ENCODE measurements around the gene N4BP2. TPM values are rescaled to one million over a fixed set of nuclear protein-coding genes. Genes with fewer than 3 reads are reported as not detected.

The N4BP2 gene
- total and polyA plus RNA-seq, 10 donors = 1.3 to 18.7 (median 12.3) TPM

DNA sequence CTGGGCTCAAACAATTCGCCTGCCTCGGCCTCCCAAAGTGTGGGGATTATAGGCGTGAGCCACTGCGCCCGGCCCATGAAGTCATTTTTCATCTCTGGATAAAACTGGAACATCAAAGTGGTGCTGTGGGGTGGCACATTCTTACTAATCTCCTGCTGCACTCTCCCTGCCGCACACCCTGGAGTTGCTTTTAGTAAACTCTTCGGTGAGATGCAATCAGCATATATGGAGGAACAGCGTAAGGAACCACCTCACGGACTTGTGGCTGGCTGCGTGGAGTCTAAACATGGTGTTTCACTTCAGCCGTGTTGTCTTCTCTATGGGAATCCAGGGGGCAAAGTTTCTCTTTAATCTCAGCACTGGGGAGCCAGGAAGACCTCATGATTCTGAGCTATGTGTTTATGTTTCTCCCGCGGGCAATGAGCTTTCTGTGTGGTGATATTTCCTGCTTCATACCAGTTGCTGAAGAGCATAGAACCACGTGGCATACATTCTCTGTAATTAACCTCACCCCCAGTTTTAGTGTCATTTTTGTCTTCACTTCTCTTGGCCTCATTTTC is 138.0 kb downstream of the N4BP2 start:
- Histone ChIP-seq H3K27ac (peak overlapping the region; percentile 75 to 94 (median 86)), H3K9me3 (no peaks in the 10 kb centered on the region), H3K27me3 (replicated peaks in 1 of 7) (no peaks in the 10 kb centered on the region), H3K4me1 (peaks cover 3 to 95% (median 43%) of the 10 kb centered on the region in 6 donors), H3K4me3 (peak overlapping the region in 7 of 8 donors; percentile 15 to 79 (median 46)), H3K36me3 (no peaks in the 10 kb centered on the region)
- DNase-seq = no peak
- WGBS, 5 donors = 44 to 50% (median 47%) methylated on average over 14 of the region's 14 CpGs
- TF ChIP-seq POLR2AphosphoS5 (IDR thresholded peaks at IDR 0.05) (peak in 1 of 3 donors; percentile 91), POLR2A (IDR thresholded peaks at IDR 0.05) (peak in 2 of 3 donors; percentile 11 to 52)
- TF ChIP-seq, protein P1, sequence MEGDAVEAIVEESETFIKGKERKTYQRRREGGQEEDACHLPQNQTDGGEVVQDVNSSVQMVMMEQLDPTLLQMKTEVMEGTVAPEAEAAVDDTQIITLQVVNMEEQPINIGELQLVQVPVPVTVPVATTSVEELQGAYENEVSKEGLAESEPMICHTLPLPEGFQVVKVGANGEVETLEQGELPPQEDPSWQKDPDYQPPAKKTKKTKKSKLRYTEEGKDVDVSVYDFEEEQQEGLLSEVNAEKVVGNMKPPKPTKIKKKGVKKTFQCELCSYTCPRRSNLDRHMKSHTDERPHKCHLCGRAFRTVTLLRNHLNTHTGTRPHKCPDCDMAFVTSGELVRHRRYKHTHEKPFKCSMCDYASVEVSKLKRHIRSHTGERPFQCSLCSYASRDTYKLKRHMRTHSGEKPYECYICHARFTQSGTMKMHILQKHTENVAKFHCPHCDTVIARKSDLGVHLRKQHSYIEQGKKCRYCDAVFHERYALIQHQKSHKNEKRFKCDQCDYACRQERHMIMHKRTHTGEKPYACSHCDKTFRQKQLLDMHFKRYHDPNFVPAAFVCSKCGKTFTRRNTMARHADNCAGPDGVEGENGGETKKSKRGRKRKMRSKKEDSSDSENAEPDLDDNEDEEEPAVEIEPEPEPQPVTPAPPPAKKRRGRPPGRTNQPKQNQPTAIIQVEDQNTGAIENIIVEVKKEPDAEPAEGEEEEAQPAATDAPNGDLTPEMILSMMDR (IDR thresholded peaks at IDR 0.05 in 8 of 11, conservative IDR thresholded peaks at IDR 0.05 in 3 of 11) = no peak
- intact Hi-C loops (cut with DNase I; ENCODE audit: low total_unique reads) = no loop called here

DNA sequence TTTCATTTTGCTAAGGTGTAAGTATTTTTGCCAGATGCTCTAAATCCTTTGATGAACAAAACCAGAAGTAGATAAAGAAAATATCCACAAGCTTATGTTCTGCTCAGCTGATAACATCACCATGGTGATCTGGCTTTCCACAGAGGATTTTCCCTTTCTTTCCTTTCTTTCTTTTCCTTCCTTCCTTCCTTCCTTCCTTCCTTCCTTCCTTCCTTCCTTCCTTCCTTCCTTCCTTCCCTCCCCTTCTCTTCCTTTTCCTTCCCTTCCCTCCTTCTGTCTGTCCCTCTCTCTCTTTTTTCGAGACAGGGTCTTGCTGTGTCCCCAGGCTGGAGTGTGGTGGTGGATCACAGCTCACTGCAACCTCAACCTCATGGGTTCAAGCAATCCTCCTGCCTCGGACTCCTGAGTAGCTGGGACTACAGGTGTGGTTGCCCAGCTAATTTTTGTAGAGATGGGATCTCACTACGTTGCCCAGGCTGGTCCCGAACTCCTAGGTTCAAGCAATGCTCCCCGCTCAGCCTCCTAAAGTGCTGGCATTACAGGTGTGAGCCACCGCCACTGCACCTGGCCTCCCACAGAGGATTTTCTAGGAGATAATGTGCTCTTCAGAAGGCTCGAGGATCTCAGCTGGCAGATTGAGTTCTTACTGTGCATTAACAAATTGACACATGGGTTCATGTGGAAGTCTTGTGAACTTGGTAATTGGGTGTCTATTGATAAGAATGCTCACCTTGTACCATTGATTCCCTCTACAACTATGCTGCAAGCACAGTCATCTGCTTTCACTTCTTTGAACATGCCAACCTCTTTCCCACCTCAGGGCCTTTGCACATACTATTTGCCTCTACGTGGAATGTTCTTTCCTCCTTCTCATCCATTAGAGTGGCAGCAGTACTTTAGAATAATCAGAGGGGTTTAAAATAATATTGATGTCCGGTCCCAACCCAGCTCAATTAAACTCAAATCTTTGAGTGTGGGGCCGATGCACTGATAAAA is 138.8 kb downstream of the N4BP2 start:
- H3K27ac ChIP-seq = peak overlapping the region; percentile 75 to 94 (median 88)
- intact Hi-C loops (cut with DNase I; ENCODE audit: low total_unique reads) = no loop called here
- peaks cover 3 to 96% (median 43%) of the 10 kb centered on the region in 6 donors for H3K4me1 ChIP-seq
- no peaks in the 10 kb centered on the region for H3K36me3 ChIP-seq
- WGBS, 5 donors = 76 to 91% (median 84%) methylated on average over 10 of the region's 10 CpGs
- H3K27me3 ChIP-seq (replicated peaks in 1 of 7) = no peaks in the 10 kb centered on the region
- peak overlapping the region in 7 of 8 donors; percentile 18 to 79 (median 56) for H3K4me3 ChIP-seq
- no peaks in the 10 kb centered on the region for H3K9me3 ChIP-seq
- TF ChIP-seq POLR2A (IDR thresholded peaks at IDR 0.05) (no peak), POLR2AphosphoS5 (IDR thresholded peaks at IDR 0.05) (no peak)
- TF ChIP-seq, protein P1 (IDR thresholded peaks at IDR 0.05 in 8 of 11, conservative IDR thresholded peaks at IDR 0.05 in 3 of 11) = no peak
- no peak for DNase-seq

DNA sequence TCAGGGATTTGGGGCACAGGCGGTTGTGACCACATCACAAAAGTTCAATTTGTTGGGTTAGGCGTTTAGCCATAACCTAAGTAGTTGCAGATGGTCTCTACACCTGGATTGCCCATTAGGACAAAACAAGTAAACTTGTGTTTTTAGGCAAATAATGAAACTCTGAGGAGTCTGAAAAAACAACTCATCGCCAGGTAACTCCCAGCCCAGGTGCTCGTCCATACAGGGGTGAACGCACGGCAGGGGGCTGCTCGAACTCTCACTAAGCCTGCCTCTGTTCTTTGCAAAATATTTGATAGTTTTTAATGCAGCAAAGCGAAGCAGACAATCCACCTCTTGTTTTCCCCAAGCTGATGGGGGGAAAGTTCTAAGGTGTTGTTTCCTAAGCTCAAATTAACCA is 139.6 kb downstream of the N4BP2 start:
- DNase-seq = no peak
- no peaks in the 10 kb centered on the region for H3K36me3 ChIP-seq
- TF ChIP-seq POLR2AphosphoS5 (IDR thresholded peaks at IDR 0.05) (no peak), POLR2A (IDR thresholded peaks at IDR 0.05) (no peak)
- TF ChIP-seq, protein P1 (IDR thresholded peaks at IDR 0.05 in 8 of 11, conservative IDR thresholded peaks at IDR 0.05 in 3 of 11) = no peak
- no peaks in the 10 kb centered on the region for H3K27me3 ChIP-seq (replicated peaks in 1 of 7)
- H3K4me1 ChIP-seq = peaks cover 3 to 96% (median 38%) of the 10 kb centered on the region in 6 donors
- peak overlapping the region; percentile 80 to 94 (median 89) for H3K27ac ChIP-seq
- intact Hi-C loops (cut with DNase I; ENCODE audit: low total_unique reads) = no loop called here
- 45 to 71% (median 67%) methylated on average over 8 of the region's 8 CpGs for WGBS, 5 donors
- H3K9me3 ChIP-seq = no peaks in the 10 kb centered on the region
- peak overlapping the region; percentile 45 to 79 (median 56) for H3K4me3 ChIP-seq
